ENCODE results near the gene PPP1R12A. TPM values are rescaled to one million over a fixed set of nuclear protein-coding genes. Genes with fewer than 3 reads are reported as not detected.

Gene PPP1R12A
- total RNA-seq, 2 experiments from 2014 or later = 65.6 to 76.4 TPM

DNA sequence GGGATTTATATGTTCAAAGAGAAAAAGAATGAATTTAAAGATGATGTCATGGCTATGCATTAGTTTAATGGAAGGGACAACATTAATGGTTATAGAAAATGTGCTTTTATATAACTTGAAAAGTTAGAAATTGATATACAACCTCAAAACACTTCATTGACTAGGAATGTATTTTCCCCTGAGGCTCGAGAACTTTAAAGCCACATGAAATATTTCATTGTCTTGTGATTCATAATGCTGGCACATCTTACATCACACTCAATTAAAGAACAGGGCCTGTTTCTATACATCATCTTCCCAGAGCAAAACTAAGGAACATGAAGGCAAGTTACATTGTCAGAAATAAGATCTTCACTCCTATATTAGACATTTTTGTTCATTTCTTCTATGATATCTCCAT, 208.9 kb downstream of the PPP1R12A start:
- intact Hi-C loops (cut with DNase I, micrococcal nuclease) = no loop called here
- Histone ChIP-seq H3K4me3 (ENCODE audit: low read length) (no peak overlapping the region), H3K27me3 (ENCODE audit: control insufficient read depth in 1 of 2, insufficient read depth in 2 of 2, low read length in 2 of 2) (no peaks in the 10 kb centered on the region), H3K4me1 (ENCODE audit: insufficient read depth, low read length) (no peaks in the 10 kb centered on the region), H3K27ac (ENCODE audit: low read depth in 1 of 2, low read length in 2 of 2) (no peak overlapping the region), H3K9me3 (ENCODE audit: control insufficient read depth in 1 of 2, insufficient read depth in 1 of 2, low read length in 2 of 2) (no peaks in the 10 kb centered on the region), H3K36me3 (ENCODE audit: insufficient read depth, low read length) (no peaks in the 10 kb centered on the region)
- peaks cover 18% of the 10 kb centered on the region for H3K27me3 Mint-ChIP-seq
- H3K9me3 Mint-ChIP-seq = no peaks in the 10 kb centered on the region
- CTCF ChIA-PET = no interaction called here
- H3K27ac Mint-ChIP-seq = no peak overlapping the region
- H3K4me3 Mint-ChIP-seq = no peak overlapping the region
- TF ChIP-seq, protein P1, sequence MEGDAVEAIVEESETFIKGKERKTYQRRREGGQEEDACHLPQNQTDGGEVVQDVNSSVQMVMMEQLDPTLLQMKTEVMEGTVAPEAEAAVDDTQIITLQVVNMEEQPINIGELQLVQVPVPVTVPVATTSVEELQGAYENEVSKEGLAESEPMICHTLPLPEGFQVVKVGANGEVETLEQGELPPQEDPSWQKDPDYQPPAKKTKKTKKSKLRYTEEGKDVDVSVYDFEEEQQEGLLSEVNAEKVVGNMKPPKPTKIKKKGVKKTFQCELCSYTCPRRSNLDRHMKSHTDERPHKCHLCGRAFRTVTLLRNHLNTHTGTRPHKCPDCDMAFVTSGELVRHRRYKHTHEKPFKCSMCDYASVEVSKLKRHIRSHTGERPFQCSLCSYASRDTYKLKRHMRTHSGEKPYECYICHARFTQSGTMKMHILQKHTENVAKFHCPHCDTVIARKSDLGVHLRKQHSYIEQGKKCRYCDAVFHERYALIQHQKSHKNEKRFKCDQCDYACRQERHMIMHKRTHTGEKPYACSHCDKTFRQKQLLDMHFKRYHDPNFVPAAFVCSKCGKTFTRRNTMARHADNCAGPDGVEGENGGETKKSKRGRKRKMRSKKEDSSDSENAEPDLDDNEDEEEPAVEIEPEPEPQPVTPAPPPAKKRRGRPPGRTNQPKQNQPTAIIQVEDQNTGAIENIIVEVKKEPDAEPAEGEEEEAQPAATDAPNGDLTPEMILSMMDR (IDR thresholded peaks at IDR 0.05) = no peak
- POLR2A ChIA-PET = no interaction called here
- DNase-seq = no peak
- ATAC-seq (ENCODE audit: poor library complexity) = no peak
- no peaks in the 10 kb centered on the region for H3K4me1 Mint-ChIP-seq (ENCODE audit: low read depth)
- H3K36me3 Mint-ChIP-seq (ENCODE audit: low read depth) = no peaks in the 10 kb centered on the region

Other genes with a start within 250 kb of the PPP1R12A start
- 1 to 10 TPM; 1.6 to 3.2 TPM for gene PAWR, start 244.1 kb downstream of the PPP1R12A start, total RNA-seq
- gene OTOGL, start 164.4 kb upstream of the PPP1R12A start, total RNA-seq = not detected

Measured in CD4-positive, alpha-beta T cell (primary cell).